ENCODE data around the gene EEIG1. TPM values are rescaled to one million over a fixed set of nuclear protein-coding genes. Genes with fewer than 3 reads are reported as not detected.
A peak's percentile ranks its signal among the peaks of the same experiment; 100 is the strongest.

The EEIG1 gene
- total and polyA plus RNA-seq, 2 donors (not counting 1 experiment from before 2014, with no cell fraction given) = 57.2 to 245 TPM

DNA sequence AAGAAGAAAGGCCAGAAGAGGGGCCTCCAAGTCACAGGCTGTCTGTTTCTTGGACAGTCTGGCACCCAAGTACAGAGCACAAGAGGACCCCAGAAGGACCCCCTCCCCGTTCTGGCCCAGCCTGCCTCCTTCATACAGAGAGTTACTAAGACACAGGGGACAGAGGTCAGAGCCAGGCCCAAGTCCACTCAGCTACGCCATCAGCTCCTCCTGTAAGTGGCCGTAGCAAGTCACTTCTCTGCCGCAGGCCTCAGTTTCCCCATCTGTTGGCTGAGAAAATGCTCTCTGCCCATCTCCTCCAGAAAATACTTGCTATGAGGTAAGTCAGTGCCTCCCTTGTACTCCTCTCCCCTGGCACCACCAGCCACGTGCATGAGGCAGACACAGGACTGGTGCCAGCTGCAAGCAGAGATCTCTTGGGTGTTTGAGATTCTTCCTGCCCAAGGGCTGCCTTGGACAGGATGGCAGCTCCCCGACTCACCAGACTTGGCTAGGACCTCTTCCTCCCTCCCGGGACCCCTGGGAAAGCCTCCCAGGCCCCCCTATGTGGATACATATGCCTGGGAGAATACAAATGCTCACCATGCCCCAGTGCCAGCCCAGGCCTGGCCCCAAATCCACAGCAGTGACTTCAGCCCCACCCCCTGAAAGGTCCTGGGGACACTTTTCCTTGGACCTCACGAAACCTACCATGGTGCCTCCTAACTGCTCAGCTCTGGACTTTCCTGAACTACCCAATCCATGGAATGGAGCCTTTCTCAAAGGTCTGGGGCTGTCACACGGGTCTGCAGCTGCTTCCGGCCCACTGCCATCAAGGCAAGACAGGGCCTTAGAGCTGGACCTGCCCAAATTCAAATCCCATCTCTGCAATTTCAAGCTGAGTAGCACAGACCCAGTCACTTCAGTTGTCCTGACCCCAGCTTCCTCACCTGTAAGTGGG is 5.1 kb downstream of the EEIG1 start:
- DNase-seq = no peak
- ChIA-PET POLR2A (interaction anchor here (0.6 to 15.3 kb wide), 3 partner anchors 16 to 151 kb away, joined by 3 to 212 read pairs (median 5); no protein-coding TSS in a partner anchor), CTCF (interaction anchor here (1.5 to 20.6 kb wide), 5 partner anchors 18 to 142 kb away, joined by 7 to 282 read pairs (median 11); no protein-coding TSS in a partner anchor)
- ATAC-seq (ENCODE audit: low read depth) = no peak
- Histone ChIP-seq H3K4me3 (ENCODE audit: control extremely low read depth in 1 of 5, extremely low read depth in 1 of 5, insufficient read depth in 1 of 5, low read depth in 2 of 5, low read length in 4 of 5) (no peak overlapping the region), H3K27me3 (replicated peaks in 1 of 4; ENCODE audit: control extremely low read depth in 1 of 4, control insufficient read depth in 3 of 4, insufficient read depth in 4 of 4, low read length in 3 of 4) (no peaks in the 10 kb centered on the region), H2AFZ (ENCODE audit: insufficient read depth, low read depth, low read length, poor library complexity, severe bottlenecking) (no peak overlapping the region), H3K9me3 (ENCODE audit: control extremely low read depth in 1 of 3, control insufficient read depth in 2 of 3, insufficient read depth in 1 of 3, low read length in 2 of 3) (no peaks in the 10 kb centered on the region), H4K20me1 (ENCODE audit: control insufficient read depth, insufficient read depth, low read length, poor library complexity, severe bottlenecking) (peaks cover 93% of the 10 kb centered on the region), H3K4me2 (replicated peaks; ENCODE audit: low read depth, low read length, poor library complexity, severe bottlenecking) (peak overlapping the region; percentile 75), H3K27ac (ENCODE audit: low read length in 2 of 2) (peak overlapping the region; percentile 21 to 97), H3K79me2 (ENCODE audit: control insufficient read depth, insufficient read depth, low read length) (peaks cover 97% of the 10 kb centered on the region), H3K4me1 (ENCODE audit: control insufficient read depth in 2 of 2, insufficient read depth in 2 of 2, low read length in 2 of 2) (peaks cover 84 to 92% of the 10 kb centered on the region in 2 donors), H3K36me3 (replicated peaks in 1 of 2; ENCODE audit: control extremely low read depth in 1 of 2, control insufficient read depth in 1 of 2, extremely low read depth in 1 of 2, insufficient read depth in 2 of 2, low read length in 1 of 2) (peaks cover 0 to 27% of the 10 kb centered on the region in 2 experiments), H3K9ac (ENCODE audit: low read length) (no peak overlapping the region)
- Mint-ChIP-seq H3K27me3 (no peaks in the 10 kb centered on the region), H3K27ac (peak overlapping the region; percentile 82), H3K4me1 (peaks cover 81% of the 10 kb centered on the region), H3K9me3 (ENCODE audit: insufficient read depth) (no peaks in the 10 kb centered on the region), H3K4me3 (peak overlapping the region; percentile 86)
- WGBS (ENCODE audit: insufficient coverage) = 87% methylated on average over 9 of the region's 10 CpGs
- intact Hi-C loops (cut with micrococcal nuclease) = loop anchor here (5.0 kb wide), 1 partner anchor 142 kb away; no protein-coding TSS in a partner anchor
- TF ChIP-seq, protein P1, sequence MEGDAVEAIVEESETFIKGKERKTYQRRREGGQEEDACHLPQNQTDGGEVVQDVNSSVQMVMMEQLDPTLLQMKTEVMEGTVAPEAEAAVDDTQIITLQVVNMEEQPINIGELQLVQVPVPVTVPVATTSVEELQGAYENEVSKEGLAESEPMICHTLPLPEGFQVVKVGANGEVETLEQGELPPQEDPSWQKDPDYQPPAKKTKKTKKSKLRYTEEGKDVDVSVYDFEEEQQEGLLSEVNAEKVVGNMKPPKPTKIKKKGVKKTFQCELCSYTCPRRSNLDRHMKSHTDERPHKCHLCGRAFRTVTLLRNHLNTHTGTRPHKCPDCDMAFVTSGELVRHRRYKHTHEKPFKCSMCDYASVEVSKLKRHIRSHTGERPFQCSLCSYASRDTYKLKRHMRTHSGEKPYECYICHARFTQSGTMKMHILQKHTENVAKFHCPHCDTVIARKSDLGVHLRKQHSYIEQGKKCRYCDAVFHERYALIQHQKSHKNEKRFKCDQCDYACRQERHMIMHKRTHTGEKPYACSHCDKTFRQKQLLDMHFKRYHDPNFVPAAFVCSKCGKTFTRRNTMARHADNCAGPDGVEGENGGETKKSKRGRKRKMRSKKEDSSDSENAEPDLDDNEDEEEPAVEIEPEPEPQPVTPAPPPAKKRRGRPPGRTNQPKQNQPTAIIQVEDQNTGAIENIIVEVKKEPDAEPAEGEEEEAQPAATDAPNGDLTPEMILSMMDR (IDR thresholded peaks at IDR 0.05) = no peak
- no peak for TF ChIP-seq EZH2 (IDR thresholded peaks at IDR 0.05; ENCODE audit: borderline replicate concordance, insufficient read depth, low read depth, low read length, poor library complexity, severe bottlenecking)

Data from B cell (primary cell).